Measurements from ENCODE around the gene AGAP1.

DNA sequence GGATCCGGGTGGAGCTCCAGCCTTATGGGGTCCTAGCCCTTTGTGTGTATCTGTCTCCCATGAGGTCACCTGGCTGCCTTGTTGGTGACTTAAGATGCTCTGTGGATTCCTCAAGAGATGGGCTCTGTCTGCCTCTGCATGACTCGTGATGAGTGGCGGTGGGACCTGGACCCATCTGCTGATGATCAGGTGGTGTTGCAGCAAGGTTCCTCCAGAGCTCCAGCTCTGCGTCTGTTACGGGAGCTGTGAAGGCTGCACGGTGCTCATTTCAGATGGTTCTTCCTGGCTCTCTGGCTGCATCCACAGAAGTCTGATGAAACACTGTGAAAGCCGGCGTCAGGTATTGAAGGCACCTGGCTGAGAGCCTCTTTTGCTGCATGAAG, 2.4 kb downstream of the AGAP1 start:
- TF ChIP-seq CTCF (IDR thresholded peaks at IDR 0.05; ENCODE audit: low read depth, low read length, poor library complexity, severe bottlenecking) (no peak), EZH2phosphoT487 (IDR thresholded peaks at IDR 0.05; ENCODE audit: borderline replicate concordance, low read length) (no peak)

All from DOHH2 (cell line).